Ovary (tissue), 3 donors: Measurements from ENCODE around the gene AUH.

ENCODE experiments used
- CTCF ChIP-seq, 3 donors: fragments of 450-650 bp in 2 of 3; fragments of 200-600 bp in 1 of 3; IDR thresholded peaks; one replicate each; pipeline versions ENCODE4 v1.5.1 to v1.8.0; 2016 to 2022; ENCODE audit warnings: antibody characterized with exemption in 3 of 3, mild to moderate bottlenecking in 1 of 3
- POLR2A ChIP-seq: fragments of 450-650 bp; IDR thresholded peaks from one replicate; pipeline ENCODE4 v1.6.1; 2017; ENCODE audit warnings: antibody characterized with exemption, mild to moderate bottlenecking, moderate library complexity
- donor health status: DM: no; HTN: no; CAD: no.

GRCh38 chr9:91195372-91196012 lies 166.2 kb downstream of the AUH start:
- TF ChIP-seq CTCF (IDR thresholded peaks at IDR 0.05) (no peak), POLR2A (no peak)
